MM.1S (cell line): ENCODE data around the gene RAB31.

Experiments
- EZH2 ChIP-seq: fragments of 300-600 bp; sonication (generic); optimal IDR thresholded peaks from 2 replicates; pipeline ENCODE3; 2017; ENCODE audit warnings: low read depth, mild to moderate bottlenecking, antibody characterized with exemption, low read length, mixed read lengths
- TF ChIP-seq, protein P1 (sequence below): fragments of 300-600 bp; sonication (generic); IDR thresholded peaks from 2 replicates; pipeline ENCODE4 v1.5.1; 2016; ENCODE audit warnings: antibody characterized with exemption, low read length, mixed read lengths

DNA sequence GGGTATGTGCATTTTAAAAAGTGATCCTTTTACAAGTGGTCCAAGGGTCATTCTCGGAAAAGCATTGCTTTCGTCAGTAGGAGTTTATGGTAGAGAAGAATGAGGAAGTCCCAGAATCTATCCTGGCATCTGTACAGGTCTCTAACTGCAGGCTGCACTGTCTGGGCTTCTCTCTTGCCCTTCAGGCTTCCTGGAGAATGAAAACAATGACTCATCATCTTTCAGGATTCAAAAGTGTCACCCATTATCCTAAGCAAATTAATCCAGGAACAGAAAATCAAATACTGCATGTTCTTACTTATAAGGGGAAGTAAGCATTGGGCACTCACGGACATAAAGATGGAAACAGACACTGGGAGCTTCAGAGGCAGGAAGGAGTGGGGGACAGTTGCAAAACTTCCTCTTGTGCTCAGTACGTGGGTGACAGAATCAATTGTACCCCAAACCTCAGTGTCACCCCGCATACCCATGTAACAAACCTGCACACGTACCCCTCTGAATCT is 117.5 kb downstream of the RAB31 start:
- TF ChIP-seq, protein P1, sequence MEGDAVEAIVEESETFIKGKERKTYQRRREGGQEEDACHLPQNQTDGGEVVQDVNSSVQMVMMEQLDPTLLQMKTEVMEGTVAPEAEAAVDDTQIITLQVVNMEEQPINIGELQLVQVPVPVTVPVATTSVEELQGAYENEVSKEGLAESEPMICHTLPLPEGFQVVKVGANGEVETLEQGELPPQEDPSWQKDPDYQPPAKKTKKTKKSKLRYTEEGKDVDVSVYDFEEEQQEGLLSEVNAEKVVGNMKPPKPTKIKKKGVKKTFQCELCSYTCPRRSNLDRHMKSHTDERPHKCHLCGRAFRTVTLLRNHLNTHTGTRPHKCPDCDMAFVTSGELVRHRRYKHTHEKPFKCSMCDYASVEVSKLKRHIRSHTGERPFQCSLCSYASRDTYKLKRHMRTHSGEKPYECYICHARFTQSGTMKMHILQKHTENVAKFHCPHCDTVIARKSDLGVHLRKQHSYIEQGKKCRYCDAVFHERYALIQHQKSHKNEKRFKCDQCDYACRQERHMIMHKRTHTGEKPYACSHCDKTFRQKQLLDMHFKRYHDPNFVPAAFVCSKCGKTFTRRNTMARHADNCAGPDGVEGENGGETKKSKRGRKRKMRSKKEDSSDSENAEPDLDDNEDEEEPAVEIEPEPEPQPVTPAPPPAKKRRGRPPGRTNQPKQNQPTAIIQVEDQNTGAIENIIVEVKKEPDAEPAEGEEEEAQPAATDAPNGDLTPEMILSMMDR: no peak
- no peak for TF ChIP-seq EZH2
